ENCODE measurements around the gene FBXO42.

DNA sequence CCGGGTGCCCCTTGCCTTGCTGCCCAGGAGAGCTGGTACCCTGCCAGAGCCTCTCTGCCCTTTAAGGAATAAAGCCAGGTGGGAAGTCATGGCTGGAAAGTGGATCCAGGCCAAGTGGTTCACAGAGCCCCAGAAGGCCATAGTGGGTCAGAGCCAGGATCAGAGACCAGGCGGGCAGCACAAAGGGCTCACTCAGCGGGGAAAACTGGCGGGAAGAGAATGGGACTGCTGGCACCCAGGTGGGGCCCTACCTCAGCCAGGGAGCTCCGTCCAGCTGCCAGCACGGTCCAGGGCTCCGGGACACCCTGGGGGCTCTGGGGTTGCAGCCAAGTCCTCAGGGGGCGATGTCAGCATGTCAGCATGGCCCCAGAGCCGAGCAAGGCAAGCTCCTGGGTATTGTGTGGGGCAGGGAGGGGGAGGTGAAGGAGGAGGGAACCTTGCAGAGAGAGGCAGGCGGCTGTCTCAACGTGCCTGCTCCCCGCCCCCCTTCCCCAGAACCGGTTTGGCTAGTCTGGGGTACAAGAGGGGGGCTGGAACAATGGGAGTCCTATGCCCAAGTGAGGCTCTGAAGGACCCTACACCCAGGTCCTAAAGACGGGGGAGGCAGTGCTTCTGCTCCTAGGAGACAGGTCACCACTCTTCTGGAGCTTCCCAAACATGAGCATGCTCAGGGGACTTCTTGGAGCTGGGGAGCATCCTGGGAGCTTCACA lies 139.9 kb downstream of the FBXO42 start, which contains the start of gene ARHGEF19:
- no peak for TF ChIP-seq POLR2A (IDR thresholded peaks at IDR 0.05)
- TF ChIP-seq, protein P1, sequence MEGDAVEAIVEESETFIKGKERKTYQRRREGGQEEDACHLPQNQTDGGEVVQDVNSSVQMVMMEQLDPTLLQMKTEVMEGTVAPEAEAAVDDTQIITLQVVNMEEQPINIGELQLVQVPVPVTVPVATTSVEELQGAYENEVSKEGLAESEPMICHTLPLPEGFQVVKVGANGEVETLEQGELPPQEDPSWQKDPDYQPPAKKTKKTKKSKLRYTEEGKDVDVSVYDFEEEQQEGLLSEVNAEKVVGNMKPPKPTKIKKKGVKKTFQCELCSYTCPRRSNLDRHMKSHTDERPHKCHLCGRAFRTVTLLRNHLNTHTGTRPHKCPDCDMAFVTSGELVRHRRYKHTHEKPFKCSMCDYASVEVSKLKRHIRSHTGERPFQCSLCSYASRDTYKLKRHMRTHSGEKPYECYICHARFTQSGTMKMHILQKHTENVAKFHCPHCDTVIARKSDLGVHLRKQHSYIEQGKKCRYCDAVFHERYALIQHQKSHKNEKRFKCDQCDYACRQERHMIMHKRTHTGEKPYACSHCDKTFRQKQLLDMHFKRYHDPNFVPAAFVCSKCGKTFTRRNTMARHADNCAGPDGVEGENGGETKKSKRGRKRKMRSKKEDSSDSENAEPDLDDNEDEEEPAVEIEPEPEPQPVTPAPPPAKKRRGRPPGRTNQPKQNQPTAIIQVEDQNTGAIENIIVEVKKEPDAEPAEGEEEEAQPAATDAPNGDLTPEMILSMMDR (IDR thresholded peaks at IDR 0.05) = no peak

Data from breast epithelium (tissue), 3 donors.